DND-41 (cell line): ENCODE measurements around the gene N4BP2L1.

ENCODE experiments used
- EZH2 ChIP-seq: IDR thresholded peaks from 3 replicates; pipeline ENCODE4 v1.6.1; 2012; ENCODE audit warnings: borderline replicate concordance, low read depth, mild to moderate bottlenecking, moderate library complexity, low read length, inconsistent platforms; ENCODE audit not compliant: severe bottlenecking
- TF ChIP-seq, protein P1 (sequence below): IDR thresholded peaks from 2 replicates; pipeline ENCODE4 v1.5.1; 2012; ENCODE audit warnings: borderline replicate concordance, low read length, moderate library complexity, mild to moderate bottlenecking; ENCODE audit not compliant: poor library complexity, severe bottlenecking; ENCODE audit errors: extremely low read depth

DNA sequence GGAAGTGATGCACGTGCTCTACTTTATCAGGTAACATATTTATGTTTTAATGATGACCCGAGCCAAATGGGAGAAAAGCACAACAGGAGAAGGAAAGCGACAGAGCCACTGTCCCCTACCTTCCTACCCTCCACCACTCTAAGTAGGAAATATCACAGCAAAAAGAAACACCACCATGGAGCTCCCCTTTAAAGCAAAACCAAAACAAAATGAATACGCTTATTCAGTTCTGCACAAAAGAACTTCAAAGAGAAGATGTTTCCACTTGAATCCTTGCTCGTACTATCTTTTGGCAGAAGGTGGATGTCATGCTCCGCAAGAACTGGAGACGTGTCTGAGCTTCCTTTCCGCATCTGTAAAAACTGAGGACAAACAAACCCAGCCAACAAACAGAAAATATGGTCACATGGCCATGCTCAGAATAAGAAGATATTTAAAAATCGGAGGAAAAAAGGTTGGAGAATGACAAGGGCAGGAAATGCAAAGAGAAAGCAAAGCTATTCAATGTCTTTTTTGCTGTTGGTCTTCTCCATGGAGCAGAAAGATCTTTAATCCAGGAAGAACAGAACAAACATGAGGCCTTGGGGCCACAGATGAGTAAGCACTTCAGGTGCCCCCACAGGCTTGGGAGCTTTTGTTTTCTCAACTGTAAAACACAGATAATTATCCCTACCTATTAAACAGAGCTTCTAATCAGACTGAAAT is 19.5 kb downstream of the N4BP2L1 start:
- TF ChIP-seq, protein P1, sequence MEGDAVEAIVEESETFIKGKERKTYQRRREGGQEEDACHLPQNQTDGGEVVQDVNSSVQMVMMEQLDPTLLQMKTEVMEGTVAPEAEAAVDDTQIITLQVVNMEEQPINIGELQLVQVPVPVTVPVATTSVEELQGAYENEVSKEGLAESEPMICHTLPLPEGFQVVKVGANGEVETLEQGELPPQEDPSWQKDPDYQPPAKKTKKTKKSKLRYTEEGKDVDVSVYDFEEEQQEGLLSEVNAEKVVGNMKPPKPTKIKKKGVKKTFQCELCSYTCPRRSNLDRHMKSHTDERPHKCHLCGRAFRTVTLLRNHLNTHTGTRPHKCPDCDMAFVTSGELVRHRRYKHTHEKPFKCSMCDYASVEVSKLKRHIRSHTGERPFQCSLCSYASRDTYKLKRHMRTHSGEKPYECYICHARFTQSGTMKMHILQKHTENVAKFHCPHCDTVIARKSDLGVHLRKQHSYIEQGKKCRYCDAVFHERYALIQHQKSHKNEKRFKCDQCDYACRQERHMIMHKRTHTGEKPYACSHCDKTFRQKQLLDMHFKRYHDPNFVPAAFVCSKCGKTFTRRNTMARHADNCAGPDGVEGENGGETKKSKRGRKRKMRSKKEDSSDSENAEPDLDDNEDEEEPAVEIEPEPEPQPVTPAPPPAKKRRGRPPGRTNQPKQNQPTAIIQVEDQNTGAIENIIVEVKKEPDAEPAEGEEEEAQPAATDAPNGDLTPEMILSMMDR = no peak
- TF ChIP-seq EZH2 = no peak
